Esophagus squamous epithelium (tissue), 4 donors: Measurements from ENCODE around the gene ABHD1.

Source experiments
- POLR2A ChIP-seq, 4 donors: fragments of 450-650 bp; IDR thresholded peaks; one replicate each; pipeline ENCODE4 v1.6.1; 2017; ENCODE audit warnings: antibody characterized with exemption in 4 of 4, mild to moderate bottlenecking in 4 of 4, moderate library complexity in 3 of 4
- TF ChIP-seq, protein P1 (sequence below), 6 experiments: fragments of 450-650 bp in 4 of 6; fragments of 200-600 bp in 2 of 6; sonication (generic) in 2 of 6; IDR thresholded peaks; one replicate each; pipeline ENCODE4 v1.5.1; 2016 to 2019; ENCODE audit warnings: antibody characterized with exemption in 6 of 6, mild to moderate bottlenecking in 4 of 6, moderate library complexity in 4 of 6

DNA sequence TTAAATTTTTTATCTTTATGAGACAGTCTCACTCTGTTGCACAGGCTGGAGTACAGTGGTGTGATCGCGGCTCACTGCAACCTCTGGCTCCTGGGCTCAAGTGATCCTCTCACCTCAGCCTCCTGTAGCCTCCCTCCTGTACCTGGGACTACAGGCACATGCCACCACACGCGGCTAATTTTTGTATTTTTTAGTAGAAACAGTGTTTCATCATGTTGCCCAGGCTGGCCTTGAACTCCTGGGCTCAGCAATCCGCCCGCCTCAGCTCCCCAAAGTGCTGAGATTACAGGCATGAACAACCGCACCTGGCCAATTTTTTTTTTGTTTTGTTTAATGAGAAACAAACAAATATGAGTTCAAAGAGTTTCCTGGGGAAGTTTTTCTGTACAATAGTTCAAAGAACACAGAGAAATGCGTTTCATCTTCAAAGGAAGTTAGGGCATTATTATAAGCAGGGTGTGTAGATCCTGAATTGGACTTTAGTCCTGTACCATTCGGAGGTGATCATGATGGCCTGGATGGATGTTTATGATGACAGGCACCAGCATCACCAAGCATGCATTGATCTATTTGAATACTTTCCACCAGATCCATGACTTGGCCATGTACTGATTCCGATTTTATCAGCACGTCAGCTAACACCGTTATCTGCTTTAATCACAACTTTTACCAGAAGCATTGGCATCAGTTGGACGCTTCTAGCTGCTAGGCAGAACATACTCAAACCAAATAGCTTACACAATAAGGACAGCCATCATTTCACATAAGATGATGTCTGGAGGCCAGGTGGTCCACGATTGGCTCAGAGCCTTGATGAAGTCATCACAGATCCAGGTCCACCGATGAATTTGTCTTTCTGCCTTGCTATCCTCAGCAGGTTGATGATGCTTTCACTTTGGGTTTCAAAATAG, 54.1 kb downstream of the ABHD1 start:
- TF ChIP-seq POLR2A (IDR thresholded peaks at IDR 0.05) = no peak
- TF ChIP-seq, protein P1, sequence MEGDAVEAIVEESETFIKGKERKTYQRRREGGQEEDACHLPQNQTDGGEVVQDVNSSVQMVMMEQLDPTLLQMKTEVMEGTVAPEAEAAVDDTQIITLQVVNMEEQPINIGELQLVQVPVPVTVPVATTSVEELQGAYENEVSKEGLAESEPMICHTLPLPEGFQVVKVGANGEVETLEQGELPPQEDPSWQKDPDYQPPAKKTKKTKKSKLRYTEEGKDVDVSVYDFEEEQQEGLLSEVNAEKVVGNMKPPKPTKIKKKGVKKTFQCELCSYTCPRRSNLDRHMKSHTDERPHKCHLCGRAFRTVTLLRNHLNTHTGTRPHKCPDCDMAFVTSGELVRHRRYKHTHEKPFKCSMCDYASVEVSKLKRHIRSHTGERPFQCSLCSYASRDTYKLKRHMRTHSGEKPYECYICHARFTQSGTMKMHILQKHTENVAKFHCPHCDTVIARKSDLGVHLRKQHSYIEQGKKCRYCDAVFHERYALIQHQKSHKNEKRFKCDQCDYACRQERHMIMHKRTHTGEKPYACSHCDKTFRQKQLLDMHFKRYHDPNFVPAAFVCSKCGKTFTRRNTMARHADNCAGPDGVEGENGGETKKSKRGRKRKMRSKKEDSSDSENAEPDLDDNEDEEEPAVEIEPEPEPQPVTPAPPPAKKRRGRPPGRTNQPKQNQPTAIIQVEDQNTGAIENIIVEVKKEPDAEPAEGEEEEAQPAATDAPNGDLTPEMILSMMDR (IDR thresholded peaks at IDR 0.05) = no peak
